GM21390 (cell line): ENCODE data around the gene MMP17.

Source experiments
- ATAC-seq: cut with Tn5 transposase; IDR thresholded peaks from one replicate; pipeline ENCODE4 v1.9.1; 2021; ENCODE audit not compliant: unreplicated experiment

MMP17 gene

DNA sequence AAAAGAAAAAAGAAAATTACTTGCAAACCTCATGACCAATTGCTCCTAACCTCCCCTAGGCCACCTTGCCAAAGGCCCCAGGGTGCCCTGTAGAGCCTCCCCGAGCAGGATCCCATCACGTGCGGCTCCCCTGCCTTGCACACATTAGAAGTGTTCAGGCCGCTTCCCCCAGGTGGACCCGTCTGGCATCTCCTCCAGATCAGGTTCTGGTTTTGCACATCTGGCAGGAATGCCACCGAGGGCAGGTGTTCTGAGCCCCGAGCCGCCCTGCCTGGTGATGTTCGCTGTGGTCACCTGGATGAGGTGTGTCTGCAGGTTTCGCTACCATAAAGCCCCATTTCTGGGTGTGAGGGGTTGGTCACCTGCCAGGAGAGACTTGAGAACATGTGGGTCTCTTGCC lies 19.3 kb downstream of the MMP17 start:
- ATAC-seq = no peak

DNA sequence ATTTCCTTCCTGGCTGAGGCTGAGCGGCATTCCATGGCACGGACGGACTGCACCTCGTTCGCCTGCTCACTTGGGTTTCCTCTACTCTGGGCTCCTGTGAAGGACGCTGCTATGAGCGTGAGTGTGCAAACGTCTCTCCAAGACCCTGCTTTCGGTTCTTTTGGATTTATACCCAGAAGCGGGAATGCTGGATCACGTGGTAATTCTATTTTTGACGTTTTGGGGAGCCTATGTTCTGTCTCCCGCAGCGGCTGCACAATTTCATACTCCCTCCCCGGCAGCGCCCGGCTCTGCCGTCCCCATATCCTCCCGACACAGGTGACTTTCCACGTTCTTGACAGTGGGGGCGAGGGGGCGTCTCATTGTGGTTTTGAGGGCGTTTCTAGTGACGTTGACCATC lies 20.6 kb downstream of the MMP17 start:
- ATAC-seq = no peak

DNA sequence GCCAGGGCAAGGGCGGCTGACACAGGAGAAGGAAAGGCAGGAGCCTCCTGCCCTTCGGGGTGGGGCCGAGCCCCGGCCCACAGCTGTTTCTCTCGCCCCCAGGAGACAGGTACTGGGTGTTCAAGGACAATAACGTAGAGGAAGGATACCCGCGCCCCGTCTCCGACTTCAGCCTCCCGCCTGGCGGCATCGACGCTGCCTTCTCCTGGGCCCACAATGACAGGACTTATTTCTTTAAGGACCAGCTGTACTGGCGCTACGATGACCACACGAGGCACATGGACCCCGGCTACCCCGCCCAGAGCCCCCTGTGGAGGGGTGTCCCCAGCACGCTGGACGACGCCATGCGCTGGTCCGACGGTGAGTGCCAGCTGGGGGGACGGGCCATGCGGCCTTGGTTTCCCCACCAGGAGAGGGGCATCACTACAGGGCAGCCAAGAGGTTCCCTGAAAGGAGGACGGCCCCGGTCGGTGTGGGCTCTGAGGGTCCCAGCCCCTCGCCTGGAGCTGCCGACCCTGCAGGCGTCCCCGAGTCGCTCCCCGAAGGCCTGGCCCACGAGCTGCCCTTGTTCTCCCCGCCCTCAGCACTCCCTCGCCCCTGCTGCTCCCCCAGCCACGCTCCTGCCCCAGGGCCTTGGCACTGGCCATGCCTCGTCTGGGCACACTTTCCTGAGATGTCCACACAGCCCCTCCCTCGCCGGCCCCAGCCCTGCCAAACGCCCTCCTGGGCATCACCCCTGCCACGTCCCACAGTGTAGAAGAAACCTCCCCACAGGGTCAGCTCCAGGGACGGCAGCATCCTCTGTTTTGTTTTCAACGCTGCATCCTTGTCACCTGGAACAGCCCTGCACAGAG lies 21.7 kb downstream of the MMP17 start:
- no peak for ATAC-seq

DNA sequence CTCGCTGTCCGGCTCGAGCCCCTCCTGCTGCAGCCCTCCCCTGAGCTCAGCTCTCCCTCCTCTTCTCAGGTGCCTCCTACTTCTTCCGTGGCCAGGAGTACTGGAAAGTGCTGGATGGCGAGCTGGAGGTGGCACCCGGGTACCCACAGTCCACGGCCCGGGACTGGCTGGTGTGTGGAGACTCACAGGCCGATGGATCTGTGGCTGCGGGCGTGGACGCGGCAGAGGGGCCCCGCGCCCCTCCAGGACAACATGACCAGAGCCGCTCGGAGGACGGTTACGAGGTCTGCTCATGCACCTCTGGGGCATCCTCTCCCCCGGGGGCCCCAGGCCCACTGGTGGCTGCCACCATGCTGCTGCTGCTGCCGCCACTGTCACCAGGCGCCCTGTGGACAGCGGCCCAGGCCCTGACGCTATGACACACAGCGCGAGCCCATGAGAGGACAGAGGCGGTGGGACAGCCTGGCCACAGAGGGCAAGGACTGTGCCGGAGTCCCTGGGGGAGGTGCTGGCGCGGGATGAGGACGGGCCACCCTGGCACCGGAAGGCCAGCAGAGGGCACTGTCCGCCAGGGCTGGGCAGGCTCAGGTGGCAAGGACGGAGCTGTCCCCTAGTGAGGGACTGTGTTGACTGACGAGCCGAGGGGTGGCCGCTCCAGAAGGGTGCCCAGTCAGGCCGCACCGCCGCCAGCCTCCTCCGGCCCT lies 22.8 kb downstream of the MMP17 start:
- no peak for ATAC-seq

DNA sequence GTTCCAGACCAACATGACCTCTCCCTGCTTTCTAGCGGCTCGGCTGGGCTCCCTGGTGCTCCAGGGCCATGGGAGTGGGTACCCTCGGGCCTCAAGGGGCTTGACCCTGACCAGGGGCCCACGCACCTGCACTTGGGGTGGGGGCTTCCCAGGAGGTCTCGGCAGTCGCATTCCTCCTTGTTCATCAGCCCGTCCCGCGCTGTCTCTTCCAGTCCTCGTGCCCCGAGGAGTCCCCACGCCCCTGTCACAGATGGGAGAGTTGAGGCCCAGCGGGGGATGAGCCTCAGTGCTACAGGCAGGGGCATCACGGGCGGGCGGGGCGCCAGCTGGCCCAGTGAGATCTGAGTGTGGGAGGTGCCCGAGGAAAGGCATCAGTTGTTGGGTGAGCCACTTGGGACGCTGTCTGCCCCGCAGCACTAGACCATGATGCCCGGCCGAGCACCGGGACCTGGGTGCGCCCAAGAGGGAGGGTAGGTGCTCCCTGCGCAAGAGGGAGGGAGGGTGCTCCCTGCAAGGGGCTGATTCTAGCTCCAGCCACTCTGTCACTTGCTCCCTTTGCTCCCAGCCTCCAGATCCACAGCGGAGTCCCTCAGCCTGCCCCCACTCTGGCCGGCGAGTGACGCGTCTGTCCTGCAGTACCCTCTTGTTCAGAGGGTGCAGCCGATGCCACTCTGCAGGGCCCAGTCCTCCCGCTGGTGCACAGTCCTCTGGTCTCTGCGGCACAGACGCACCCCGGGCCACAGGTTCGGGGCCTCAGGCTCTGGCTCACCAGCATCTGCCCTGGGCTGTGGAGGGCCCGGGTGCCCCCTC lies 23.8 kb downstream of the MMP17 start:
- ATAC-seq = no peak

DNA sequence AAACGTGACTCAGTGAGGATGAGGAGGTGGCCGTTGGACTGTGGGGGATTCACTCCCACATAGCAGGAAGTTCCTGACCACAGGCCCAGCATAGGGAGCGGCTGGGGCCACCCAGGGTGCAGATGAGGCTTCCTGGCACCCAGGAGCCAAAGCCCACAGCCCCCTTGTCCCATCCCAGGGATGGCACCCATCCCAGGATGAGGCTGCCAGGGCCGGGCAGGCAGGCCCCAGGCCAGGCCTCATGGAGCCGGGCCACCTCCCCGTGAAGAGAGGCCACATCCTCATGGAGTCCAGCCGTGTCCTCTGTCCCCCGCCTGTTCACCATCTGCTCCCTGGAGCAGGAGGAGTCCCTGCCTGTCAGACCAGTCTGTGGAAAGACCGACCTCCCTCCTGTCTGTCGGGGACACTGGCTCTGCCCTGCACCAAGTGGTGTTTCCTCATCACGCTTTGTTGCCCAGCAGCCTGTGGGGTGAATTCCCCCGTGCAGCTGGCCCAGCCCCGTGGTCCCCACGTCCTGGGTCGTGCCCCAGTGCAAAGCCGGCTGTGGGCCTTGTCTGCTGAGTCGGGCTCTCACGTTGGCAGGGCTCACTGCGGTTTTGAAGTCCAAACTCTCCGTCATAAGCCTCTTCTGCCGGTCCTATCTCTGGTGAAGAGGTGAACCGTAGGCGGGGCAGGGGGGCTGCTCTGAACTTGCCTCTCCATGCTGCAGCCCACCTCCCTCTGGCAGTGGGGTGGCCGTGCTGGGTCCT lies 24.5 kb downstream of the MMP17 start:
- ATAC-seq = no peak

DNA sequence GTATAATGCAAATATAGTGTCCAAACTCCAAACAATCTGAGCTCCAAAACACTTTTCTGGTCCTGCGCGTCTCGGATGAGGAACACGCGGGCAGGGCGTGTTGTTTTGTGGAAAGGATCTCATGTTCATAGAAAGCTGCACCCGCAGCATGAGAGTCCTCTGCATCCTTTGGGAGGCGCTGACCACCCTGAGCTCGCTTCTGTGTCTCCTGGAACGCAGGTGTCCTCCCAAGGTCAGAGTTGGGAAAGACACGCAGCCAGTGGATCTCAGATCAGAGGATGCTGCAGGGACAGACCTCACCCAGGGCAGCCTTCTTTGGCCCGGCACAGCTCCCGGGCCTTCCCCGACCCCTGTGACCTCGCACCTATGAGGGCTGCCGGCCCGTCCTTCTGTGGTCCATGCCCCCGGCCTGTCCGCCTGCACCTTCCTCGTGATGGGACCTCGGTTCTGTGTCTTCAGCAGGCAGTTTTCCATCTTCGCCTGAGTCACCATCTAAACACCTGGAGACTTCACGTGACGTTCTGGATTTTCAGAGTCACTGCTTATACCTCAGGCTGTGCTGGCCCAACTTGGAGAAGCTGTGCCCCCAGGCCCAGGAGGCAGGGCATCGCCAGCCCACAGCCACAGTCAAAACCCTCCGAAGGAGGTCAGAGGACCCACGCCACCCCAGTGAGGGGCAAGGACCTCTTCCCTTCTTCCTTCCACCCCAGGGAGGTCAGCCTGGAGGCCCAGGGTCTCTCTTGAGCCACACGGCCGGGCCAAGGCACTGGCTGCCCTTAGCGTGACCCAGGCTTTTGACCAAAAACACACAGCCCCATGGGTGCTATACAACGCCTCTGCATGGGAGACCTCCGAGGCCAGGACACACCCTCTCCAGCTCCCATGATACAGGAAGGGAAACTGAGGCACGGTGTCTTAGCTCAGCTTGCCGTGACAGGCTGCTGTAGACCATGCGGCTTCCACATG lies 25.9 kb downstream of the MMP17 start:
- no peak for ATAC-seq

DNA sequence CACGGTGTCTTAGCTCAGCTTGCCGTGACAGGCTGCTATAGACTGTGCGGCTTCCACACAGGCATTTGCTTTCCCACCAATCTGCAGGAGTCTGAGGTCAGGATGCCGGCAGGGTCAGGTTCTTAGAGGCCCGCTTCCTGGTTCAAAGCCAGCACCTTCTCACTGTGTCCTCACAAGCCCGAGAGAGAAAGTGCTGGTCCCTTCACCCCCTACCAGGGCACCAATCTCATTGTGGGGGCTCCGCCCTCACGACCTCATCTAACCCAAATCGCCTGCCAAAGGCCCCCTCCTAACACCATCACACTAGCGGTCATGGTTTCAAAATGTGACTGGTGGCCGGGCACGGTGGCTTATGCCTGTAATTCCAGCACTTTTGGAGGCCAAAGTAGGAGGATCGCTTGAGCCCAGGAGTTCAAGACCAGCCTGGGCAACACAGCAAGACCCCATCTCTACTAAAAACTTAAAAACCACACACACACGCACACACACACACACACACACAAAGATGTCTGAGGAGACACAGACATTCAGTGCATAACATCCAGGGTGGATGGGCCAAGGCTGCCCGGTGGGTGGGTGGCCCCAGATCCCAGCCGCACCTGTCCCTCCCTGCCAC lies 26.8 kb downstream of the MMP17 start:
- no peak for ATAC-seq

DNA sequence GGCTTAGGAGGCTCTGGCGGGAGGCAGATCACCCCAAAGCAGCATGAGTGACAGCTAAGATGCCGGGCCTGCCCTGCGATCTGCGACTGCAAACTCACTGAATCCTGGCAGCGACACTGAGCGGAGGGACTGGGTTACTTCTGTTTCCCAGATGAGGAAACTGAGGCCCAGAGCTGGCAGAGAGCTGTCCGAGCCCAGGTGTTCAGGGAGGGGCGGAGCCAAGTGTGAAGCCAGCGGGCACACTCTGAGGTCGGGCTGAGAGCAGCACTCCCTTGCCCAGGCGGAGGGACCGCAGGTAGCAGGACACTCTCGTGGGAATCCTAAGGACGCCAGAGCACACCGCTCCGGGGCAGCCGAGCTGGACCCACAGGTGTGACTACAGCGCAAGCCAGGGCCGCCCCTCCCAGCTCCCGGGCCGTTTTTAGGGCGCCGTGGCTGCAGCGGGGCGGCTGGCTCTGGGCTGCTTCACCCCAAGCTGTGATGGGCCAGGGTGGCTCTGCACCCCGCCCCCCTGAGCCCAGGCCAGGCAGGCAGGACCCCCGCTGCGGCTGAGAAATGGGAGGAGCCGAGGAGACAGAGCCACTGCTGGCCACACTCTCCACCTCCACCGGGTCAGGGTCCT lies 27.4 kb downstream of the MMP17 start:
- no peak for ATAC-seq

DNA sequence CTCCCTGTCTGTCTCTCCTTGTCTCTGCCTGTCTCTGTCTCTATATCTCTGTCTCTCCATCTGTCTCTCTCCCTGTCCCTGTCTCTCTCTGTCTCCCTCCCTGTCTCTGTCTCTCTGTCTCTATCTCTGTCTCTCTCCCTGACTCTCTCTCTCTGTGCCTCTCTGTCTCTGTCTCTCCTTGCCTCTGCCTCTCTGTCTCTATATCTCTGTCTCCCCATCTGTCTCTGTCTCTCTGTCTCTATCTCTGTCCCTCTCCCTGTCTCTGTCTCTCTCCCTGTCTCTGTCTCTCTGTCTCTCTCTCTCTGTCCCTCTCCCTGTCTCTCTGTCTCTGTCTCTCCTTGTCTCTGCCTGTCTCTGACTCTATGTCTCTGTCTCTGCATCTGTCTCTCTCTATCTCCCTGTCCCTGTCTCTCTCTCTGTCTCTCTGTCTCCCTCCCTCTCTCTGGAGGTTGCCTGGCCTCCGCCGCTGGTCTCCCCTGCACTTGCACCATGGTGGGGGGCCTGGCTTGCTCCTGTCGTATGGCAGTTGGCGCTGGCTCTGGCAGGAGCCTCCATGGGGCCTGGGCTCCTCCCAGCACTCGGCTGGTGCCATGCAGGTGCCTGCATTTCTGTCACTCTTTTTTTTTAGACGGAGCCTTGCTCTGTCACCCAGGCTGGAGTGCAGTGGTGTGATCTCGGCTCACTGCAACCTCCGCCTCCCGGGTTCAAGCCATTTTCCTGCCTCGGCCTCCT lies 28.3 kb downstream of the MMP17 start:
- no peak for ATAC-seq

DNA sequence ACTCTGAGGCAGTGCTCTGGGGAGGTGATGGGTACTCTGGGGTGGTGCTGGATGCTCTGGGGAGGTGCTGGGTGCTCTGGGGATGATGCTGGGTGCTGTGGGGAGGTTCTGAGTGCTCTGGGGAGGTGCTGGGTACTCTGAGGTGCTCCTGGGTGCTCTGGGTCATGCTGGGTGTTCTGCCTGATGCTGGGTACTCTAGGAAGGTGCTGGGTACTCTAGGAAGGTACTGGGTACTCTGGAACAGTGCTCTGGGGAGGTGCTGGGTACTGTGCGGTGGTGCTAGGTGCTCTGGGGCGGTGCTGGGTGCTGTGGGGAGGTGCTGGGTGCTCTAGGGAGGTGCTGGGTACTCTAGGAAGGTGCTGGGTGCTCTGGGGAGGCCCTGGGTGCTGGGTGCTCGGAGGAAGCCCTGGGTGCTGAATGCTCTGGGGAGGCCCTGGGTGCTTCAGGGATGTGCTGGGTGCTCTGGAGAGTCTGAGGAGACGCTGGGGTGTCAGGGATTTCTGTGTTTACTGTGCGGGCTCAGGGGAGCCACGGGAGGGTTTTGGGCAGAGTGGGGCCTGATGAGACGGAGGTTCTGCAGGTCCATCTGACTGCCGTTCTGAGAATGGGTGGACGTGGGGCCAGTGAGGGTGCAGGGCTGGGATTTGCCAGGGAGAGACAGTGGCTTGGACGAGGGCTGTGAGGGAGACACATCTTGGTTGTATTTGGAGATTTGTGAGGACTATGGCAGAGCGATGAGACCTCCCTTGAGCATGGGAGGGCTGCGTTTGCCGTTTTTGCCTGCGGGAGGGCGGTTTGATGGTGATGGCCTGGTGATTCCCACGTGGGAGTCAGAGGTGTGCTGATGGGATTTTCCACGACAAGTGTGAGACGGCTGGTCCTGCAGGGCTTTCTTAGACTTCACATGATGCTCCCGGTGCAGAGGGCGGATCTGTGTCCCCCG lies 30.0 kb downstream of the MMP17 start:
- ATAC-seq = no peak

DNA sequence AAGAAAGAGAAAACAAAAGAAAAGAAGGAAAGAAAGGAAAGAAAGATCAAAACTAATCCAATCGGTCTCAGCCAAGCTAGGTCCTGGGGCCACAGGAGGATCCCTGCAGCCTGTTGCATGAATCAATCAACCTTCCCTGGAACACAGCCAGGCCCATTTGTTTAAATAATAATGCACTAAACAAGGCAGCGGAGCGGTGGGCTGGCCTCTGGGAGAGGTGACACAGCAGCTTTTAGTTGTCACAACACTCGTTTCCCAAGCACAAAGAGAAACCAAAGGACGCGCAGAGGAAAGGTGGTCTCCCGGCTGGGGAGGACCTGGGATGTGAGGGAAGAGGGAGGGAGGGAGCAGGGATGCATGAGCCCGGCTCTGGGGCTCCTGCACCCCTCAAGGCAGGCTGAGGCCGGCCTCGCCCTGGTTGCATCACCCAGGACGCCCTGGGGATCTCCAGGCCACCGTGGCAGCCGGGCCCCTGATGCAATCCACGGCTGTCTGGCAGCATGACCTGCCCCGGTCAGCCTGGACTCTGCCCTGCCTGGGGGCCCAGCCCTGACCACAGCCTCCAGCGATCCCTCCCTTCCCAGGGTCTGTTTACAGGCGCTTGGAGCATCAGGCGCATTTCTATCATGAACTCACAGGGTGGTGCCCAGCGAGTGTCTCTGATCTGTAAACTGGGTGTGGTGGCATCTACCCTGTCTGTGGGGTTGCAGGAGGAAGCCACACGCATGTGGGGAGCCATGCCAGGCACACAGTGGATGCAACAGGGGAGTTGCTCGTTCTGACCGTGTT lies 32.5 kb downstream of the MMP17 start:
- ATAC-seq = no peak

DNA sequence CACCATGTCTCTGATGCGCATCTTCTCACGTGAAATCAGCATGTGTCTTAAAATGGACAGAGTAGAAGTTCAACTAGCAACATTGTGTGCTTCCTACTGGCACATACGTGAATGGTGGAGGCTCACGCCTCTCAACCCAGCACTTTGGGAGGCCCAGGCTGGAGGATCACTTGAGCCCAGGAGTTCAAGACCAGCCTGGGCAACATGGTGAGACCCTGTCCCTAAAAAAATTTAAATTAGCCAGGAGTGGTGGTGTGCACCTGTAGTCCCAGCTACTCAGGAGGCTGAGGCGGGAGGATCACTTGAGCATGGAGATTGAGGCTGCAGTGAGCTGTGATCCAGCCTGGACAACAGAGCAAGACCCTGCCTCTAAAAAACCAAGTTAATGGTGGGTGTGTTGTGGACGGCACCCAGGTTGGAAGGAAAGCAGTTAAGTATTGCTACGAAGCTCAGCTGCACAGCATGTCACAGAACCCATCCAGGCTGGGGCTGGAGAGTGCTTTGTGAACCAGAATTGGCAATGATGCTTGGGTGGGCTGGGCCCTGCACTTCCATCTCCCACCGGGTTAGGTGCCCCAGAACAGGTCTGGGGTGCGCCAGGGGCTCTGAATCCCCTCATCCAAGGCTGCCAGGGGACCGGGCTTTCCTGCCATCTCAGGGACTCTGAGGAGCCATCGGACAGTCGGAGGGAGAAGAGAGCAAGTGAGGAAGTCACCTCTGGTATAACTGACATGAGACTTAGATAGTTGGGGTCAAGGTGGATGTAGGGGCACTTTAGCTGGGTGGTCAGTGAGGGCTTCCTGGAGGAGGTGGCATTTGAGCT lies 33.3 kb downstream of the MMP17 start:
- no peak for ATAC-seq

DNA sequence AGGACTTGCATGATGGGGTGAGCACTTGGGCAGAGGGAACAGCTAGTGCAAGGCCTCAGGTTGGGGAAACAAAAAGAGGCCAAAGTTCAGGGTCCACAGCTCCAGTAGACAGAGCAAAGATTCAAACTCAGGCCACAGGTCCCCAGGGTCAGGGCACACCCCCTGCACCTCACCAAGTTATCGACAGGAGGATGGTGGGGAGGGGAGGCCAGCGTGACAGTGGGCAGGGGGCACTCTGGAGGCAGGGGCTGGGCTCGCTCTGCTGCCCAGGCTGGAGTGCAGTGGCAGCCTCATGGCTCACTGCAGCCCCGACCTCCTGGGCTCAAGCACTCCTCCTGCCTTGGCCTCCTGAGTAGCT lies 33.9 kb downstream of the MMP17 start:
- no peak for ATAC-seq

DNA sequence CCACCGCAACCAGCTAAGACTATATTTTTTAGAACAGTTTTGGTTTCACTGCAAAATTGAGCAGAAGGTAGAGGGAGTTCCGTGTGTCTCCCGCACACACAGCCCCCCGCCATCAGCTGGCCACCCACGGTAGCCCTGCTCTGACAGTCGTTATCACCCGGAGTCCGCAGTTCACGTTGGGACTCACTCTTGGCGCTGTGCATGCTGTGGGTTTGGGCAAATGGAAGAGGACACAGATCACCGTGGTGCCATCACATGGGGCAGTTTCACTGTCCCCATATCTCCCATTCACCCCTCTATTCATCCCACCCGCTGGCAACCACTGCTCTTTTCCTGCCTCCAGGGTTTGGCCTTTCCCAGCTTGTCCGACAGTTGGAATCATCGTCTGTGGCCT lies 34.4 kb downstream of the MMP17 start:
- no peak for ATAC-seq
